ENCODE data around the gene IFITM2.

DNA sequence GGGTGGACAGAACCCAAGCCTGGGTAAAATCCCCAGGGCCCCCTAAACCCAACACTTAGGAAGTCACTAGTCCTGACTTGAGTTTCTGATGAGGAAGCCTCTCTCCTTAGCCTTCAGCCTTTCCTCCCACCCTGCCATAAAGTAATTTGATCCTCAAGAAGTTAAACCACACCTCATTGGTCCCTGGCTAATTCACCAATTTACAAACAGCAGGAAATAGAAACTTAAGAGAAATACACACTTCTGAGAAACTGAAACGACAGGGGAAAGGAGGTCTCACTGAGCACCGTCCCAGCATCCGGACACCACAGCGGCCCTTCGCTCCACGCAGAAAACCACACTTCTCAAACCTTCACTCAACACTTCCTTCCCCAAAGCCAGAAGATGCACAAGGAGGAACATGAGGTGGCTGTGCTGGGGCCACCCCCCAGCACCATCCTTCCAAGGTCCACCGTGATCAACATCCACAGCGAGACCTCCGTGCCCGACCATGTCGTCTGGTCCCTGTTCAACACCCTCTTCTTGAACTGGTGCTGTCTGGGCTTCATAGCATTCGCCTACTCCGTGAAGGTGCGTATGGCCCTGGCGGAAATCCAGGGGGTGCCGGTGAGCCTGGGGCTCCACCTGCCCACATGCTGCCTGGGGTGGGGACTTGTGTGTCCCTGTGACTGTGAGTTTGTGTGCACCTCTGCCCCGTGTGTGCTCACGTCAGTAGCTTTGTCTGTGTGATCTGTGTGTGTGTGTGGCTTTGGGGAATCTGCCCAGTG is 6.4 kb downstream of the IFITM2 start, which contains the start of gene IFITM1:
- TF ChIP-seq, protein P1, sequence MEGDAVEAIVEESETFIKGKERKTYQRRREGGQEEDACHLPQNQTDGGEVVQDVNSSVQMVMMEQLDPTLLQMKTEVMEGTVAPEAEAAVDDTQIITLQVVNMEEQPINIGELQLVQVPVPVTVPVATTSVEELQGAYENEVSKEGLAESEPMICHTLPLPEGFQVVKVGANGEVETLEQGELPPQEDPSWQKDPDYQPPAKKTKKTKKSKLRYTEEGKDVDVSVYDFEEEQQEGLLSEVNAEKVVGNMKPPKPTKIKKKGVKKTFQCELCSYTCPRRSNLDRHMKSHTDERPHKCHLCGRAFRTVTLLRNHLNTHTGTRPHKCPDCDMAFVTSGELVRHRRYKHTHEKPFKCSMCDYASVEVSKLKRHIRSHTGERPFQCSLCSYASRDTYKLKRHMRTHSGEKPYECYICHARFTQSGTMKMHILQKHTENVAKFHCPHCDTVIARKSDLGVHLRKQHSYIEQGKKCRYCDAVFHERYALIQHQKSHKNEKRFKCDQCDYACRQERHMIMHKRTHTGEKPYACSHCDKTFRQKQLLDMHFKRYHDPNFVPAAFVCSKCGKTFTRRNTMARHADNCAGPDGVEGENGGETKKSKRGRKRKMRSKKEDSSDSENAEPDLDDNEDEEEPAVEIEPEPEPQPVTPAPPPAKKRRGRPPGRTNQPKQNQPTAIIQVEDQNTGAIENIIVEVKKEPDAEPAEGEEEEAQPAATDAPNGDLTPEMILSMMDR (IDR thresholded peaks at IDR 0.05): no peak
- TF ChIP-seq POLR2A (IDR thresholded peaks at IDR 0.05): no peak
- peak; percentile 35 to 64 (median 57) for TF ChIP-seq POLR2AphosphoS5 (IDR thresholded peaks at IDR 0.05)
